HG03460 (cell line): ENCODE results near the gene OAS1.

Experiments used
- ATAC-seq: cut with Tn5 transposase; IDR thresholded peaks from one replicate; pipeline ENCODE4 v1.9.1; 2021; ENCODE audit not compliant: unreplicated experiment

OAS1 gene

GRCh38 chr12:112964067-112964670 is 57.4 kb downstream of the OAS1 start:
- ATAC-seq: no peak

- no peak for ATAC-seq
Observed at GRCh38 chr12:112964915-112965314, 58.2 kb downstream of the OAS1 start.

- ATAC-seq: no peak
Observed at GRCh38 chr12:112965643-112966042, 58.9 kb downstream of the OAS1 start.

- ATAC-seq: no peak
Observed at GRCh38 chr12:112967306-112967705, 60.5 kb downstream of the OAS1 start.

GRCh38 chr12:112967858-112968257 is 61.1 kb downstream of the OAS1 start:
- no peak for ATAC-seq
